Astrocyte (in vitro differentiated cells and primary cell): ENCODE data around the gene HES2. TPM values are rescaled to one million over a fixed set of nuclear protein-coding genes. Genes with fewer than 3 reads are reported as not detected.

Source experiments
- DNase-seq: peaks from one replicate; pipeline ENCODE4 v3.0.0-alpha.2; 2010; ENCODE audit warnings: low read depth
- FAIRE-seq: peaks from 2 replicates; lab custom pipeline; 2011; peaks lifted over from hg19 to GRCh38; lab: Jason Lieb, UNC
- H2AFZ ChIP-seq: 2 replicates; pipeline ENCODE4 v1.6.0; 2012; ENCODE audit warnings: low read depth, low read length, inconsistent platforms
- H3K27ac ChIP-seq: 2 replicates; pipeline ENCODE4 v1.5.1; 2011; ENCODE audit warnings: low read depth, low read length, inconsistent platforms
- H3K27me3 ChIP-seq: 2 replicates; pipeline ENCODE4 v1.6.0; 2011; ENCODE audit warnings: low read length, inconsistent platforms; ENCODE audit not compliant: insufficient read depth
- H3K36me3 ChIP-seq: 2 replicates; pipeline ENCODE4 v1.5.1; 2011; ENCODE audit warnings: low read length, inconsistent platforms; ENCODE audit not compliant: insufficient read depth
- H3K4me1 ChIP-seq: 2 replicates; pipeline ENCODE4 v1.5.1; 2011; ENCODE audit warnings: low read length, inconsistent platforms; ENCODE audit not compliant: insufficient read depth
- H3K4me2 ChIP-seq: 2 replicates; pipeline ENCODE4 v1.6.0; 2012; ENCODE audit warnings: low read length, inconsistent platforms
- H3K4me3 ChIP-seq: 2 replicates; pipeline ENCODE4 v1.5.1; 2011; ENCODE audit warnings: low read depth, mild to moderate bottlenecking, low read length, inconsistent platforms; ENCODE audit not compliant: insufficient read depth
- H3K79me2 ChIP-seq: 2 replicates; pipeline ENCODE4 v1.6.0; 2012; ENCODE audit warnings: mild to moderate bottlenecking, low read length, inconsistent platforms; ENCODE audit not compliant: insufficient read depth
- H3K9ac ChIP-seq: 2 replicates; pipeline ENCODE4 v1.6.0; 2012; ENCODE audit warnings: mild to moderate bottlenecking, low read length, inconsistent platforms
- H3K9me3 ChIP-seq: 2 replicates; pipeline ENCODE4 v1.5.1; 2012; ENCODE audit warnings: low read depth, mild to moderate bottlenecking, low read length, inconsistent platforms; ENCODE audit not compliant: insufficient read depth
- H4K20me1 ChIP-seq: 2 replicates; pipeline ENCODE4 v1.6.0; 2012; ENCODE audit warnings: low read length, inconsistent platforms; ENCODE audit not compliant: insufficient read depth
- H3K27ac Mint-ChIP-seq: one replicate; pipeline ENCODE4 v1.8.0; 2021; ENCODE audit warnings: mild to moderate bottlenecking, mixed read lengths; ENCODE audit not compliant: unreplicated experiment
- H3K27me3 Mint-ChIP-seq: one replicate; pipeline ENCODE4 v1.8.0; 2021; ENCODE audit warnings: low read depth, mixed read lengths; ENCODE audit not compliant: unreplicated experiment
- H3K36me3 Mint-ChIP-seq: one replicate; pipeline ENCODE4 v1.8.0; 2021; ENCODE audit warnings: low read depth, mixed read lengths; ENCODE audit not compliant: unreplicated experiment
- H3K4me1 Mint-ChIP-seq: one replicate; pipeline ENCODE4 v1.8.0; 2021; ENCODE audit warnings: low read depth, mixed read lengths; ENCODE audit not compliant: unreplicated experiment
- H3K4me3 Mint-ChIP-seq: one replicate; pipeline ENCODE4 v1.8.0; 2021; ENCODE audit warnings: mild to moderate bottlenecking, moderate library complexity, mixed read lengths; ENCODE audit not compliant: unreplicated experiment
- H3K9me3 Mint-ChIP-seq: one replicate; pipeline ENCODE4 v1.8.0; 2021; ENCODE audit warnings: mild to moderate bottlenecking, mixed read lengths; ENCODE audit not compliant: unreplicated experiment
- CTCF ChIP-seq: IDR thresholded peaks from 2 replicates; pipeline ENCODE4 v1.5.1; 2011; ENCODE audit warnings: low read depth, mild to moderate bottlenecking, inconsistent platforms, low read length, moderate library complexity; ENCODE audit not compliant: insufficient read depth
- EZH2 ChIP-seq: IDR thresholded peaks from 2 replicates; pipeline ENCODE4 v1.6.1; 2012; ENCODE audit warnings: mild to moderate bottlenecking, low read length, inconsistent platforms; ENCODE audit not compliant: insufficient read depth
- total RNA-seq: library from RNA; stranded (reverse); gene quantifications from 2 replicates; pipeline ENCODE4 v1.2.1, GENCODE V29; 2021

The HES2 gene
- total RNA-seq, 1 donor from 2014 or later: 3.0 TPM

- Histone ChIP-seq H3K27me3 (peaks cover 45% of the 10 kb centered on the region), H3K9me3 (no peaks in the 10 kb centered on the region), H3K36me3 (no peaks in the 10 kb centered on the region), H3K4me1 (peaks cover 16% of the 10 kb centered on the region), H3K4me3 (no peak overlapping the region), H2AFZ (no peak overlapping the region), H3K9ac (no peak overlapping the region), H4K20me1 (no peaks in the 10 kb centered on the region), H3K79me2 (no peaks in the 10 kb centered on the region), H3K4me2 (no peak overlapping the region), H3K27ac (no peak overlapping the region)
- no peak for TF ChIP-seq EZH2
- TF ChIP-seq CTCF: no peak
- H3K4me1 Mint-ChIP-seq: peaks cover 5% of the 10 kb centered on the region
- DNase-seq (no peak), FAIRE-seq (no peak)
- H3K4me3 Mint-ChIP-seq: no peak overlapping the region
- H3K9me3 Mint-ChIP-seq: no peaks in the 10 kb centered on the region
- no peak overlapping the region for H3K27ac Mint-ChIP-seq
- peaks cover 59% of the 10 kb centered on the region for H3K27me3 Mint-ChIP-seq
- no peaks in the 10 kb centered on the region for H3K36me3 Mint-ChIP-seq
Measured at GRCh38 chr1:6426972-6427350, 7.2 kb upstream of the HES2 start.

DNA sequence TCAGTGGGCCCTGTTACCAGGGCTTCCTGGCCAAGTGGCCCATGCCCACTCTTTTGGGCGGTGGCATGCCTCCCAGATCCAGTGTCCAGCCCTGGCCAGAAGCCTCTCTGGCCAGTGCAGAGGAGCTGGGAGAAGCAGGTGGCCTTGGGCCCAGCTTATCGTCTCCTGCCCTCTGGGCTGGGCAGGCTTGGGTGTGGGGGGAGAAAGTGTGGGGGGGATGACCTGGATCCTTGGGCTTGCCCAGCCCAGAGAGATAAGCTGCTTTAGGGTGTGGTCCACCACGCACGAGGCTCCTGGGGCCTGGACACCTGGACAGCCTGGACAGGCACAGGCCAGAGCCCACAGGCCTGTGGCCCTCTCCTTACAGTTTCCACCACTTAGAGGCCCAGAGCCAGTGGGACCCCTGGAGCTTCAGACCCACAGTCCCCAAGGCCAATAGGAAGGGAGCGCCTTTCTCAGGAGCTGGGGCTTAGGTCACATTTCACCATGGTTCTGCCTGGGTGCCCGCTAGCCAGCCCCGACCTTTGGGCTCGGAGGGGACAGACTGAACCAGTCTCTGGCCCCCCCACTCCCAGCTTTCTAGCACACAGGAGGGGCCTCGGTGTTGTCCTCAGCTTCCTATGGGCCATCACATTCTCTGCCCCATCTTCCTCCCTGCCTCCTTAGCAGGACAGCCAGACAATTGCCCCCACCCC is 6.7 kb upstream of the HES2 start:
- Histone ChIP-seq H3K36me3 (no peaks in the 10 kb centered on the region), H3K4me1 (peaks cover 16% of the 10 kb centered on the region), H3K4me3 (no peak overlapping the region), H3K27me3 (peaks cover 48% of the 10 kb centered on the region), H3K9me3 (no peaks in the 10 kb centered on the region), H4K20me1 (no peaks in the 10 kb centered on the region), H3K9ac (no peak overlapping the region), H3K79me2 (no peaks in the 10 kb centered on the region), H3K4me2 (no peak overlapping the region), H2AFZ (no peak overlapping the region), H3K27ac (no peak overlapping the region)
- H3K4me1 Mint-ChIP-seq: peaks cover 5% of the 10 kb centered on the region
- H3K27me3 Mint-ChIP-seq: peaks cover 62% of the 10 kb centered on the region
- no peaks in the 10 kb centered on the region for H3K36me3 Mint-ChIP-seq
- TF ChIP-seq EZH2 (no peak), CTCF (no peak)
- DNase-seq (no peak), FAIRE-seq (no peak)
- H3K4me3 Mint-ChIP-seq: no peak overlapping the region
- no peaks in the 10 kb centered on the region for H3K9me3 Mint-ChIP-seq
- H3K27ac Mint-ChIP-seq: no peak overlapping the region

GRCh38 chr1:6425658-6426057 is 5.9 kb upstream of the HES2 start:
- H3K4me1 Mint-ChIP-seq: peaks cover 5% of the 10 kb centered on the region
- no peak for FAIRE-seq
- peaks cover 51% of the 10 kb centered on the region for H3K27me3 ChIP-seq
- no peaks in the 10 kb centered on the region for H3K9me3 ChIP-seq
- peaks cover 16% of the 10 kb centered on the region for H3K4me1 ChIP-seq
- no peaks in the 10 kb centered on the region for H3K9me3 Mint-ChIP-seq
- no peak overlapping the region for H2AFZ ChIP-seq
- no peaks in the 10 kb centered on the region for H3K36me3 Mint-ChIP-seq
- peak overlapping the region; percentile 41 for H3K4me3 Mint-ChIP-seq
- no peak overlapping the region for H3K27ac Mint-ChIP-seq
- no peak for DNase-seq
- no peak overlapping the region for H3K4me2 ChIP-seq
- H3K9ac ChIP-seq: no peak overlapping the region
- H3K79me2 ChIP-seq: no peaks in the 10 kb centered on the region
- TF ChIP-seq EZH2 (no peak), CTCF (no peak)
- no peak overlapping the region for H3K4me3 ChIP-seq
- H3K36me3 ChIP-seq: no peaks in the 10 kb centered on the region
- H3K27ac ChIP-seq: no peak overlapping the region
- no peaks in the 10 kb centered on the region for H4K20me1 ChIP-seq
- H3K27me3 Mint-ChIP-seq: peaks cover 67% of the 10 kb centered on the region
